ENCODE measurements around the gene ITGA7.

Gene ITGA7

GRCh38 chr12:55743406-55744339, 36.0 kb upstream of the ITGA7 start:
- Histone ChIP-seq H3K27ac (peak overlapping the region; percentile 76), H3K4me1 (peaks cover 35% of the 10 kb centered on the region), H3K9ac (peak overlapping the region; percentile 93), H3K4me2 (peak overlapping the region; percentile 98), H3K36me3 (peaks cover 22% of the 10 kb centered on the region), H3K4me3 (peak overlapping the region; percentile 92), H4K20me1 (peaks cover 27% of the 10 kb centered on the region; the same call in 1 of the 2 replicates), H3K27me3 (no peaks in the 10 kb centered on the region), H3K9me3 (no peaks in the 10 kb centered on the region)
- no peak for TF ChIP-seq Cebpa-rat (IDR thresholded peaks at IDR 0.05)

GRCh38 chr12:55742719-55743405, 35.2 kb upstream of the ITGA7 start, which contains the start of gene GDF11:
Gene GDF11, plus strand, starts transcription at chr12:55743122. Its CDS starts 195 bp downstream, at chr12:55743317.
- peak within 1 kb of the TSS; percentile 93 for H3K9ac ChIP-seq
- no peaks in the 10 kb centered on the region for H3K27me3 ChIP-seq
- peak within 1 kb of the TSS; percentile 98 for H3K4me2 ChIP-seq
- H3K4me1 ChIP-seq: peaks cover 35% of the 10 kb centered on the region
- TF ChIP-seq Cebpa-rat (IDR thresholded peaks at IDR 0.05): no peak
- H4K20me1 ChIP-seq: peaks cover 19% of the 10 kb centered on the region; the same call in 1 of the 2 replicates
- no peaks in the 10 kb centered on the region for H3K9me3 ChIP-seq
- peaks cover 14% of the 10 kb centered on the region for H3K36me3 ChIP-seq
- H3K27ac ChIP-seq: peak within 1 kb of the TSS; percentile 83
- H3K4me3 ChIP-seq: peak within 1 kb of the TSS; percentile 92

- peaks cover 35% of the 10 kb centered on the region for H3K4me1 ChIP-seq
- no peaks in the 10 kb centered on the region for H3K9me3 ChIP-seq
- peaks cover 11% of the 10 kb centered on the region; the same call in 1 of the 2 replicates for H4K20me1 ChIP-seq
- H3K4me2 ChIP-seq: peak overlapping the region; percentile 90
- H3K27ac ChIP-seq: peak overlapping the region; percentile 83
- H3K4me3 ChIP-seq: peak overlapping the region; percentile 62
- H3K36me3 ChIP-seq: peaks cover 6% of the 10 kb centered on the region; the same call in 1 of the 2 replicates
- peak overlapping the region; percentile 80; the same call in 1 of the 2 replicates for H3K9ac ChIP-seq
- no peak for TF ChIP-seq Cebpa-rat (IDR thresholded peaks at IDR 0.05)
- H3K27me3 ChIP-seq: no peaks in the 10 kb centered on the region
Measured at GRCh38 chr12:55741931-55742680, 34.4 kb upstream of the ITGA7 start.

- Histone ChIP-seq H3K4me3 (peak overlapping the region; percentile 73), H3K4me1 (peaks cover 29% of the 10 kb centered on the region), H3K4me2 (peak overlapping the region; percentile 98; the same call in 1 of the 2 replicates), H3K9me3 (no peaks in the 10 kb centered on the region), H3K9ac (no peak overlapping the region), H3K27ac (no peak overlapping the region), H4K20me1 (no peaks in the 10 kb centered on the region), H3K36me3 (no peaks in the 10 kb centered on the region), H3K27me3 (no peaks in the 10 kb centered on the region)
- TF ChIP-seq Cebpa-rat (IDR thresholded peaks at IDR 0.05): no peak
Measured at GRCh38 chr12:55739025-55739378, 31.3 kb upstream of the ITGA7 start.

- no peak for TF ChIP-seq Cebpa-rat (IDR thresholded peaks at IDR 0.05)
- Histone ChIP-seq H3K36me3 (no peaks in the 10 kb centered on the region), H3K4me3 (peak overlapping the region; percentile 73), H3K27me3 (no peaks in the 10 kb centered on the region), H3K4me1 (peaks cover 35% of the 10 kb centered on the region), H3K4me2 (peak overlapping the region; percentile 98), H3K27ac (peak overlapping the region; percentile 61), H3K9me3 (no peaks in the 10 kb centered on the region), H4K20me1 (no peaks in the 10 kb centered on the region), H3K9ac (peak overlapping the region; percentile 65)
Measured at GRCh38 chr12:55738123-55739024, 30.7 kb upstream of the ITGA7 start.

GRCh38 chr12:55737581-55738122, 29.9 kb upstream of the ITGA7 start:
- no peaks in the 10 kb centered on the region for H4K20me1 ChIP-seq
- H3K4me3 ChIP-seq: peak overlapping the region; percentile 73
- H3K9me3 ChIP-seq: no peaks in the 10 kb centered on the region
- no peaks in the 10 kb centered on the region for H3K27me3 ChIP-seq
- peak overlapping the region; percentile 98 for H3K4me2 ChIP-seq
- peak overlapping the region; percentile 61 for H3K27ac ChIP-seq
- H3K4me1 ChIP-seq: peaks cover 43% of the 10 kb centered on the region
- H3K36me3 ChIP-seq: no peaks in the 10 kb centered on the region
- H3K9ac ChIP-seq: peak overlapping the region; percentile 65
- TF ChIP-seq Cebpa-rat (IDR thresholded peaks at IDR 0.05): no peak

- H3K27ac ChIP-seq: peak overlapping the region; percentile 61; the same call in 1 of the 2 replicates
Measured at GRCh38 chr12:55736780-55737580, 29.3 kb upstream of the ITGA7 start.

GRCh38 chr12:55736076-55736475, 28.4 kb upstream of the ITGA7 start:
- Histone ChIP-seq H3K4me1 (peaks cover 46% of the 10 kb centered on the region), H3K4me3 (no peak overlapping the region), H3K27me3 (no peaks in the 10 kb centered on the region), H4K20me1 (no peaks in the 10 kb centered on the region), H3K4me2 (no peak overlapping the region), H3K27ac (no peak overlapping the region), H3K9ac (peak overlapping the region; percentile 26; the same call in 1 of the 2 replicates), H3K9me3 (no peaks in the 10 kb centered on the region), H3K36me3 (no peaks in the 10 kb centered on the region)
- TF ChIP-seq Cebpa-rat (IDR thresholded peaks at IDR 0.05): no peak

More at GRCh38 chr12:55736780-55737580, 29.3 kb upstream of the ITGA7 start:
- Histone ChIP-seq H3K4me2 (peak overlapping the region; percentile 98), H3K36me3 (no peaks in the 10 kb centered on the region), H3K4me3 (peak overlapping the region; percentile 73), H3K4me1 (peaks cover 43% of the 10 kb centered on the region), H3K9me3 (no peaks in the 10 kb centered on the region), H3K9ac (peak overlapping the region; percentile 65; the same call in 1 of the 2 replicates), H4K20me1 (no peaks in the 10 kb centered on the region), H3K27me3 (no peaks in the 10 kb centered on the region)
- no peak for TF ChIP-seq Cebpa-rat (IDR thresholded peaks at IDR 0.05)

All from BLaER1 (cell line).